Measurements from ENCODE around the gene RIN2.

Gene RIN2, protein sequence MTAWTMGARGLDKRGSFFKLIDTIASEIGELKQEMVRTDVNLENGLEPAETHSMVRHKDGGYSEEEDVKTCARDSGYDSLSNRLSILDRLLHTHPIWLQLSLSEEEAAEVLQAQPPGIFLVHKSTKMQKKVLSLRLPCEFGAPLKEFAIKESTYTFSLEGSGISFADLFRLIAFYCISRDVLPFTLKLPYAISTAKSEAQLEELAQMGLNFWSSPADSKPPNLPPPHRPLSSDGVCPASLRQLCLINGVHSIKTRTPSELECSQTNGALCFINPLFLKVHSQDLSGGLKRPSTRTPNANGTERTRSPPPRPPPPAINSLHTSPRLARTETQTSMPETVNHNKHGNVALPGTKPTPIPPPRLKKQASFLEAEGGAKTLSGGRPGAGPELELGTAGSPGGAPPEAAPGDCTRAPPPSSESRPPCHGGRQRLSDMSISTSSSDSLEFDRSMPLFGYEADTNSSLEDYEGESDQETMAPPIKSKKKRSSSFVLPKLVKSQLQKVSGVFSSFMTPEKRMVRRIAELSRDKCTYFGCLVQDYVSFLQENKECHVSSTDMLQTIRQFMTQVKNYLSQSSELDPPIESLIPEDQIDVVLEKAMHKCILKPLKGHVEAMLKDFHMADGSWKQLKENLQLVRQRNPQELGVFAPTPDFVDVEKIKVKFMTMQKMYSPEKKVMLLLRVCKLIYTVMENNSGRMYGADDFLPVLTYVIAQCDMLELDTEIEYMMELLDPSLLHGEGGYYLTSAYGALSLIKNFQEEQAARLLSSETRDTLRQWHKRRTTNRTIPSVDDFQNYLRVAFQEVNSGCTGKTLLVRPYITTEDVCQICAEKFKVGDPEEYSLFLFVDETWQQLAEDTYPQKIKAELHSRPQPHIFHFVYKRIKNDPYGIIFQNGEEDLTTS

DNA sequence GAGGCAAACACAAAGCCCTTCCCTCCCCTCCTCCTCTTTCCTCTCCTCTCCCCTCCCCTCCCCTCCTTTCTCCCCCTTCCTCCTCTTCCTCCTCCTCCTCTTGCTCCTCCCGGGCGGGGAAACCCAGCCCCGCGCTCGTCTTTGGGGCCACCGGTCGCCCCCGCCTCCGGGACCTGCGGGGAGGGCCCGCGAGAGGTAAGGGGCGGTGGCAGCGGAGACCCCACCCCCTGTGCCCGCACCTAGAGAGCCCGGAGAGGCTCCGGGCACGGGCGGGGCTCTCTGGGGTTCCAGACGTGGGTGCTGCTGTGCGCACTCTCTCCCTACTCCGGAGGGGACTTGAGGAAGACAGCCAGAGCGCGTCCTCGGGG lies at the start of gene RIN2:
RIN2 (plus strand) TSS at position 126 of the 368 bp plus-strand sequence. CDS start 131,344 bp downstream, outside the sequence.
- no peak for DNase-seq

DNA sequence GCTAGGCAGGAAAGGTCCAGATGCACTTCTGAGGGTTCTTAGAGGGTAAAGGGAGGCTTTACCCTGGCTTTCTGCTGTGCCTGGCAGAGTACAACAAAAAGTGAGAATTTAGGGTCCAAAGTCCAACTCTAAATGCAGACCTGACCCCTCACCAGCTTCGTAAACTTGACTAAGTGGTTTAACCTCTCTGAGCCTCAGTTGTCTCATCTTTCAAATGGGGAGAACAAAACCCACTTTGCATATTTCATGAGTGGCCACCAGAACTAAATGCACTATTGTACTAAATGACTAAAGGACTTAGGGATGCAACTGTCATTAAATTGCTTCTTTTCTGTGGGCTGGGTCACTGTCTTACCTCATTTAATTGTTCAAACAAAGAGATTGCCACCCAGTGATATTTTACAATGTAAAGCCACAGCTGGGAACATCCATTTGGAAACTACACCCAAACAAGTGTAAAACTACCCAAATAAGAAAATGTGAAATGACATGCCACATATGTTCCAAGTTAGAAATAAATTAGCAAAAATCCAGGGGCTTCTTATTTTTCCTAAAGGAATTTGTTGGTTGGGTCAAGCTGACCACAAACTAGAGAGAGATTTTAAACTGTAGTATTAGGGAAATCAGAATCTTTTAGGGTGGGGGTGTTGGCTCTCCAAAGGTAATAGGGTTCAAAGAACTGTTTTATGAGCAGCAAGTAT lies 48.3 kb upstream of the RIN2 start:
- no peak for DNase-seq

DNA sequence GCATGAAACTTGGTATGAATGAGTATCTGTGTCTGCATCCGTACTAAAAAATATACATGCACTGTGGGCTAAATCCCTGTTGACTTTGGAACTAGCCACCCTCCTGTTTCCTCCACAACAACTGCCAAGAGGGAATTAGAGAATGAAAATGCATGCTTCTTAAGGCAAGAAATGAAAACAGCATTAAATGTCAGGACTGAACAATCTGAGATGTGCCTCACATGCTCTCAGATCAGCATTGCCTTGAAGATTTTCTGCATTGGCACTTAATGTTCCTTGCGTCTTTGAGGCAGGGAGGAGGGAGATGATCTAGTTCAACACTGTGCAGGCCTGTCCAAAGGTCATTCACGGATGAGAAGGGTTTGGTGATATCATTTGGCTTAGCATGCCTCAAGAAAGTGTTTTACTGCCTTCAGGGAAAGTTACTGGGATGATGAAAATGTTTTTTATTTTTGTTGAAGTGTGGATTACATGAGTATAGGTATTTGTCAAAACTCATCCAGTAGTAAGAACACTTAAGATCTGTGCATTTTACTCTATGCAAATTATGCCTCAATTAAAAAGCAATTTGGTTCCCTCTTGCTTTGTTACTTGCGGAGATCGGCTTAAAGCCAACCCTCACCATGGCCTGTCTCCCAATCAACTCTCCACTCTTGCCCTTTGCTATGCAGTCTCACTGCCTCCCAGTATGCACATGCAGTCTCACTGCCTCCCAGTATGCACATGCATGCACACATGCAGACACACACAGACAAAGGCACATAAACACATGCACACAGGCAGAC lies 47.5 kb upstream of the RIN2 start:
- DNase-seq, result no peak

DNA sequence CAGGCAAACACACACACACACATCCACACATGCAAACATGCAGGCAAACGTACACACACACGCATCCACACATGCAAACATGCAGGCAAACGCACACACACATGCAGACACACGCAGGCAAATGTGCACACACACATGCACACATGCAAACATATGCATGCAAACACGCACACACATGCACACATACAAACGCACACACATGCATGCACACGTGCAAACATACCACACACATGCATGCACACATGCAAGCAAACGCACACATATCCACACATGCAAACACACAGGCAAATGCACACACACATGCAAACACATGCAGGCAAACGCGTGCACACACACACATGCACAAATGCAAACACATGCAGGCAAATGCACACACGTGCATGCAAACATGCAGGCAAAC lies 46.9 kb upstream of the RIN2 start:
- DNase-seq, result no peak

DNA sequence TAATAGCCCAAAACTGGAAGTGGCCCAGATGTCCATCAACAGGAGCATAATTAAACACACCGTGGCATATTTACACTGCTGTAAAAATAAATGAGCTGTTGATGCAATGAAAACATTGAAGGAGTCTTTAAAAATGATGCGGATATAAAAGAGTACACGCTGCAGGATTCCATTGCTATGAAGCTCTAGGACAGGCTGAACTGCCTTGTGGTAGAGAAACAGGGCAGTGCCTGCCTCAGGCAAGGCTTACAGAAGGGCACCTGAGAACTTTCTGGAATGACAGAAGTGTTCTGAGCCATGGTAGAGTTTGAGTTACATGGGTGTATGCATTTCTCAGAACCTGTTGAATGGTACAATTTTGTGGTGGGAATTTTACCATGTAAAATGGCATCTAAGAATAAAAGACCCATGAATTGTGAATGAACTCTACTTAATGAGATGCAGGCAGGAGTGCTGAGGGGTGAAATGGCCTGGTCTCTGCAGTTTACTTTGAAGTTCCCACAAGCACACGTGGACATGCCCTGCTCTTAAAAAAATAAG lies 45.3 kb upstream of the RIN2 start:
- no peak for DNase-seq

DNA sequence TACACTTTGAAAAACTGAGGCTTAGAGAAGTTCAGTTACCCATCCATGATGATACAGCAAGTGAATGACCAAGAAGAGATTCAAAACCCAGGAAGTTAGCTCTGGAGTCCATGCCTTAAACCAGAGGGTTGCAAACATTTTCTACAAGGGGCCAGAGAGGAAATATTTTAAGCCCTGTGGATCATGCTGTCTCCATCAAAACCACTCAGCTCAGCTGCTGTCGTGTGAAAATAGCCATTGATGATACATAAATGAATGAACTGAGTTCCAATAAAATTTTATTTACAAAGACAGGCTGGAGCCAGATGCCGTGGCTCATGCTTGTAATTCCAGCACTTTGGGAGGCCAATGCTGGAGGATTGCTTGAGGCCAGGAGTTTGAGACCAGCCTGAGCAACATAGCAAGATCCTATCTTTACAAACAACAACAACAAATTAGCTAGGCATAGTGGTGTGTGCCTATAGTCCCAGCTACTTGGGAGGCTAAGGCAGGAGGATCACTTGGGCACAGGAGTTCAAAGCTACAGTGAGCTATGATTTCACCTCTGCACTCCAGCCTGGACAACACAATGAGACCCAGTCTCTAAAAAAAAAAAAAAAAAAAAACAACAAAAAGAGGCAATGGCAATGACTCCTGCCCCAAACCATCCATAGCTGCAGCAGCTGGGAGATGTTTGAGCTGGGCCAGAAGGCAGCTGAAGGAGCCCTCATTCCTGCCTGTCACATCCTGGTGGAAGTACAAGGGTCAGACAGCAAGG lies 44.1 kb upstream of the RIN2 start:
- DNase-seq, result no peak

DNA sequence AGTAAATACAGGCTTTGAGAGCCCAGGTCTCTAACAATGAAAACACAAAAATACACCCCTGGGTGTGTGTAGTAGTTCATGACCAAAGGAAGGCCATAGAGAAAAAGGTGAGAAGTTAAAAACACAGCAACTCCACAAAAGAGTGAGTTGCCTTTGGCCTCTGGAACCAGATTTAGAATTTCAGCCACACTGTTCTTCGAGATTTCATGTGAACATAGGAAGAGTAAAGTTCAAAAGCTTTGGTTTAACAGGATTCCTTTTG lies 43.5 kb upstream of the RIN2 start:
- DNase-seq, result no peak

DNA sequence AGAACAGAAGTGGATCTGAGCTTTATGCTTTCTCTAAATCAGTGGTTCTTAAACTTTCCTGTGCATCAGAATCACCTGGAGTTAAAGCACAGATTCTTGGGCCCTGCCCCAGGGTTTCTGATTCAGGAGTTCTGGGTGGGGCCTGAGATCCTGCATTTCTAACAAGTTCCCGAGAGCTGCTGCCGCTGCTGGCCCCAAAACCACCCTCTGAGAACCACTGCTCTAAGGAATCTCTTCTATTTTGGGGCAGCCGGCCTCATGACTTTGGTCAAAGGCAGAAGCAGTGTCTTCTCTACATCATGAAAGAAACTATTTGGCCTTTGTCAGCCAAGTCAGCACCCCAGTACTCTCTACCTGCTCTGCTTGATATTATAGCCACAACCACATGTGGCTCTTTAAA lies 42.1 kb upstream of the RIN2 start:
- no peak for DNase-seq

DNA sequence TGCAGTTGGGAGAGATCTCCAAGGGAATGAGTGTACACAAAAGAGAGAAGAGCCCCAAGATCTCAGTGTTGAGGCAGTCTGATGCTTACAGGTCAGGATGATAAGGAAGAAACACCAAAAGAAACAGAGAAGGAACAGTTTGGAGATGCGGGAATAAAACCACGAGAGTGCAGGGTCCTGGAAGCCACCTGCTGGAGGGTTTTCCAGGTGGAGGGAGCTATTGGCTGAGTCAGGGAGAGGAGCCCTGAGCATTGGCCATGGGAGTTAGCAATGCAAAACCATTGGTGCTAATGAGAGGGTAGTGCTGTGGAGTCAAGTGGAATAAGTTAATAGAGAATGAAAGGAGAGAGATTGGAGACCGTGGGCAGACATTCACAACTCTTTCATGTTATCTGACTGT lies 39.2 kb upstream of the RIN2 start:
- DNase-seq, result no peak

DNA sequence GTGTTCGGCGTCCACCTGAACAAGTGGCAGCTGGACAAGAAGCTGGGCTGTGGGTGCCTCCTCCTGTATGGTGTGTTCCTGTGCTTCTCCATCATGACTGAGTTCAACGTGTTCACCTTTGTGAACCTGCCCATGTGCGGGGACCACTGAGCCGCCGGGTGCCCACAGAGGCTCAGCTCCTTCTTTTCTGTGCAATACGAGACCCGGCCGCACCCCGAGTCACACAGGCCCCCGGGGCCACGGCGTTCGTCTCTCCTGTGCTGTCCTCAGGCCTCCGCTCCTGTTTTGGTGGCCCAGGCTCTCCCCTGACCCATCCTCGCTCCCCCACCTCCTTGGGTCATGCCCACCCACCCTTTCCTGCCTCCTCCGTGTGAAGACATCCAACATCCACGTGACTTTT lies 37.1 kb upstream of the RIN2 start:
- DNase-seq, result no peak

DNA sequence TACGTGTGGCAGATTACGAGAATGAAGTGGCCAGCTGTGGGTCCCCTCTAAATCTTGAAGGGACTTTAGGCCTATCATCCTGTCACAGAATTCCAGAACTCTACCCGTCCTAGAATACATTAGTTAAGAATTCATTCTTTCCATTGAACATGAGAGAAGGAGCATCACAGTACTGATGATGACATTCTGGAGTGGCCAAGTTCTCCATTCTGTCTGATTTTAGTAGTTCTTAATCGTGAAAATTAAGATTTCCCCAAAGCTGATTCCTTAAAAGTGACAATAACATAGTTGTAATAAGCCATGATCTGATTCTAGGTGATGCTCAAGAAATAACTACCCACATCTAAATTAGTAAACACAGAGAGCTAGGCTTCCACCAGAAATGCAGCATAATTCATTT lies 35.0 kb upstream of the RIN2 start:
- DNase-seq, result no peak

DNA sequence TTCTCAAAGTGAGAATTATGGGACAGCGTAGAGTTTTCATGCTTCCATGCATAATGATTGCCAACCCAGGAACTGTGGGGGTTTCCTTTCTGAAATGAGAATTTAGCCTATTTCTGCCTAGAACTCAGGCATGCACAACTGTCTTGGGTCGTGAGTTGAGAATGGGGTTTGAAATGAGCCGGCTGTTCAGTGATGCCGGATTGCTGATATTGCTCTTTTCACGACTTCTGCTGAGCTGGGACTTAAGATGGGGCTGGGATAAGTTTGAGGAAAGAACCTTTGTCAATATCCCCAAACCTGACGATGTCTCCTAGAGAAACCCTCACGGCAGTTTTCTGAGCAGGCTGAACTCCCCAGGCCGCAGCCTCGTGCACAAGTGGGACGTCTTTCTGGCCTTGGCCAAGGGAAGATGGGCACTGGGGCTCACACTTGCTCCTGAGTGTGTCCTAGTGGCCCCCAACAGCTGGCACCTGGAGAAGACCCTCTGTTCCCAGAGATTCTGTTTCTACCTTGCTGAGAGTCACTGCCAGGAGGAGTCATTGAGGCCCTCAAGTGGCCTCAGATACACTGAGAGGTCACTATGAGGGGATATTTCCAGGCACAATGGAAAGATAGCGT lies 34.1 kb upstream of the RIN2 start:
- no peak for DNase-seq

DNA sequence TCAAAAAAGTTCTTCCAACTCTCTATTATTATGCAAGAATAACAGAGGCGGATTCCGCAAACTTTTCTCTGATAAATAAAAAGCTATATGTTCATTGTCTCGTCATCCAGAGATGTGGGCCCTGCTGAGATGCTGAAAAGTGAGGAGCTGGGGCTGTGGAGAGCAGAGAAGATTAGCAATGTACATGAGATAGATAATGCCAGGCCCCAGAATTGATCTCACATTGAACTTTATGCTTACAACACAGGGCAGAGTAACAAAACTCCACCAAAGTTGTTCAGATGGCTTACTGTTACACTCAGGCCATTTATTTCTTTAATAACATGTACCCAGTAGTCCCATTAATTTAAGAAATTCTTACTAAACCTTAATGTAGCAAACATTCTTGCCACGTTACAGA lies 32.7 kb upstream of the RIN2 start:
- no peak for DNase-seq

DNA sequence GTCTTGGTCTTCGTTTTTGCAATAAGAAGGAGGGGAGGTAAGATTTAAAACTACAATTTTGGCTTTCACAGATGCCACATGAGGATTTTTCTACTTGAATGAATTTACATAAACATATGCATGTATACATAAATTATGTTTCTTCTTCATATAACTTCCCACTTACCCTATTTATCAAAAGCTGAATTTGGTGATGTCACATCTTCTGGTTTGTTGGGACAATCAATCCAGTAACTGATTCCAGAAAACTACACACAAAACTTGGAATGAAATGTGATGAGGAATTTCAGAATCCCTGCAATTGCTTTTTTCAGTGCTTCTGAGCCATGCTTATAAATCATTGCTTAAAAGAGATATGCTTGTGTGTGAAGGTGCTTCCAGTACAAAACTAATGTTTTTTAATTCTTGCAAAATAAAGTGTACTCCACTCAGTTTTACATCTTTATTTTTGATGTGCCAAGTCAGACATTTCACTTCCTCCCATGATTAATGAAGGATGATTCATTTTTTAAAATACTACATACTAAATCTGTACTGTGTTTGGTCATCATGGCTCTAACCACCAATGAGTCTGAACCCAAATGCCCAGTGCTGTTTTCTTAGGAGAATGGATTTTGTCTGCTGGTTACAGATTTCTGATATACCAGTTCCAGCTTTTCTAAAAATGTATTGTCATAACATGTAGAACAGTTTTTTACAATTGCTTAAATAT lies 32.1 kb upstream of the RIN2 start:
- DNase-seq, result no peak

DNA sequence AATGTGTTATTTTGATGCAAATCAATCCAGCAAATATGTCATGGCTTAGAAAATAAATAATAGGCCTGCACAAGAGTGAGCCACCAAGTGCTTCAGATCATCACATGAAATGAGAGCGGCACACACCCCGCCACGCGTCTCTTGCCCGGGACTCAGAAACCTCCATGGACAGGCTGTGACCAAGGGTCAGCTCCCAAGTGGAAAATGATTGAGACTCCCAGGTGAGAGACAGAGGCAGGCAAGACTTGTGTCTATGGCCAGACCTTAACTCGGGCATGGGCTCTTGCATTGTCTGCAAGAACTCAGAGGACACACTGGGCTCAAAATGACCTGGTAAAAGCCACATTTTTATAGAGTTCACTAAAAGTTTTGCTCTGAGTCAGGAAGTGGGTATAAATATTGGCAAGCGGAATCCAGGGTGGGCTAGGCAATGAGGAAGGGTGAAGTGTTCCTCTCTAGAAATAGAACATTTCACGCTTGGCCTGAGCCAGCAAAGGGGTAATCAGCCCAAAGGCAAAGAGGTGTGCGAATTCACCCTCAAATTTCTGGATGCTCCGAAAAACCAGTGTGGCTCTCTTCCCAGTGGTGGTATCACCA lies 30.7 kb upstream of the RIN2 start:
- no peak for DNase-seq

DNA sequence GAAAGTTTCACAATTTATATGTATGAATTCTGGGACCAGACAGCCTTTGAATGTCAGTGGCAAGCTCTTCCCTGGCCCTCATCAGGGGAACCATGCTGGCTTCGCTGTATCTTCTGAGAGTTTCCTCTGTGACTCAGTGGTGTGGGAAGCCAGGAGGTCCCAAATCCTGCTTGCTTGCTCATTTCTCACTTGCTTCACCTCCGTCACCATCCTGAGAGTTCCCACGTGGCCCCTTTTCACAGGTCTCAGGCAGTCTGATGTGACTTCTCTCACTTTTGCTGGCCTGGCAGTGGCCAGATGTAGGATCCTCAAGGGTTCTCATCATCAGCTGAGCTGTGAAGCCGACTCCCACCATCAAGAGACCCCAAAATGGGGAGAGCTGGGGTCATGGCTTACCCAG lies 28.4 kb upstream of the RIN2 start:
- no peak for DNase-seq

DNA sequence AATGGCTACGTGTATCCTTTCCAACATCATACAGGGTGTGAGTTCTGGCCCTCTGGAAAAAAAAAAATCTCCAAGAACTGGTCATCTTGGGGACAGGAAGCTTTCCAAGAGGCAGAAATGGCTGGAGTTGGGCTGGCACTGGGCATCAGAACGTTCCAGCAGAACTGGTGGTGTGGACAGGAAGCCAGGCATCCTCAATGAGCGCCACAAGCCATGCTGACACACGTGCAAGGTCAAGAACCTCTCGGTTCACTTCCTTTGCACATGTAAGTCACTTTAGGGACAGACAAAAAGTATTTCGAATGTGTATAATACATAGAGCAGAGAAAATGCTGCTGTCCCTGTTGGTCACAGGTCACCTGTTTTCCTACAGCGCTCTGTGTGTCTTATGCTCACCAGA lies 27.4 kb upstream of the RIN2 start:
- DNase-seq, result no peak

DNA sequence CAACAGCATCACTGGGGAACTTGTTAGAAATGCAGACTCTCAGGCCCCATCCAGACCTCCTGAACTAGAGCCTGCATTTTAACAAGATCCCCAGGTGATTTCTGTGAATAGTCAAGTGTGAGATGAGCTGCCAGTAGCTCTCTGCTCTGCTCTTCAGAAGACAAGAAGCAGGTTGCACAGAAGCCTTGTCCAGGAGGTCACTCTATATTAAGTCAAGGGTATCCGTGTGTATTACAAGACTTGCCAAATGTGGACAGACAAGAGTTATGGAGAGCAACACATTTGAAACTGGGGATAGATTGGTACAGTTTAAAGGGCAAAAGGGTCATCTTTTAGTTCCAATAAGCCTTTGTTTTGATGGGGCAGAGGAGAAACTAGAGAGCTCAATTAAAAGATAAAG lies 23.2 kb upstream of the RIN2 start:
- no peak for DNase-seq

DNA sequence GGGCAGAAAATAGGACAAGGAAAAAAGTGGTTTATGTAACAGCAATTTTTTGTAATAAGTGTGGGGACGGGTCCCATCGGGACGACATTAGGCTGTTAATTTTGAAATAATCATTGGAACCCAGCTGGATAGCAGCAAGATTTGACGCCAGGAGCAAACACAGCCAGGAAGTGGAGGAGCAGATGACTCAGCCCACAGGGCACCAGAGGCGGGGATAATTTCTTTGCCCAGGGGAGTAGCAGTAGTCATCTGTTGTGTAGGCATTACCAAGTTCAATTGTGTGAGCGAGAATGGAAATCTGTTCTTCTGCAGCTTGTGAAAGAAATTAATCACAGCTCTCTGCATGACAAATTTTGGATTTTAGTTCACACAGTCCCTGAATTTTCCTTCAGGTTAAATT lies 22.6 kb upstream of the RIN2 start:
- no peak for DNase-seq

DNA sequence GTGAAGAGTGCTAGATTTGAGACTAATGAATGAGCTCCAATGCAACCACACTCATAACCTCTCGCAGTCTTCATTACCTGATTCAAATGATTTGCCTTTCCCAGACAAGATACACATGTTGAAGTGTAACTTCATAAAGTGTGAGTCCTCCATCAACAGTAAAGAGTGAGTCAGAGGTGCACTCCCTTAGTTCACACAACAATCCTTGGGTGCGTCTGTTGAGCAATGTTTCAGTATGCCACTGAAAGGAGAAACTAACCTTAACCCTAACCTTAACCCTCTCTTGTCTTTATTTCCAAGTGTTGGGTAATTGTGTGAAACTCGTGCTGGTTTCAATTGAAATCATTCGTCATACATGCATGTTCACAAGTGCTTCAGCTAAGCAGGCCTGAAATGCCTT lies 21.0 kb upstream of the RIN2 start:
- no peak for DNase-seq

DNA sequence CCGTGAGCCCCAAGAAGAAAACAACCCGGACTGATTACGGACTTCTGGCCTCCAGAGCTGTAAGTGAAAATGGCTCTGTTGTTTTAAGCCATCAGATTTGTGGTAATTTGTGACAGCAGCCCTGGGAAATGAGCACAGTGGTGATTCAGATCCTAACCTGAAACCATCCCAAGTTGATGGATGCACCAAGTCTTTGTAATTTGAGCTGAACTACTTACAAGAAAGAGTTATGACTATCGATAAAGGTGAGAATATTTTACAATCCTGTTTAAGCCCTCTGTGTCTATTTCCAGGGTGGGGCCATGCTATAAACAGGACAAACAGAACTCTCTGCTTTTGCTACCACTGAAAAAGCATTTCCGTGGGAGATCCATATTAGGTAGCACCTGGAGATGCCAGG lies 19.1 kb upstream of the RIN2 start:
- DNase-seq, result no peak
